Measurements from ENCODE around the gene TOM1. TPM values are rescaled to one million over a fixed set of nuclear protein-coding genes. Genes with fewer than 3 reads are reported as not detected.
"Not testable (repeated sequence)": the region's sequence is repeated elsewhere in the genome, so short reads cannot be mapped to it uniquely, and the experiment has no call there.

TOM1 gene
- total RNA-seq, 1 donor from 2014 or later, result 120 TPM

- no peak overlapping the region for H3K27ac ChIP-seq
- no peak for DNase-seq (ENCODE audit: extremely low spot score in 2 of 2)
- no peak overlapping the region for H3K4me3 ChIP-seq
- H3K36me3 ChIP-seq, result no peaks in the 10 kb centered on the region
- no peaks in the 10 kb centered on the region for H3K4me1 ChIP-seq
- intact Hi-C loops (cut with DNase I), result no loop called here
- H3K9me3 ChIP-seq, result no peaks in the 10 kb centered on the region
- no peaks in the 10 kb centered on the region for H3K27me3 ChIP-seq
- no peak for TF ChIP-seq CTCF (IDR thresholded peaks at IDR 0.05)
- no peak for TF ChIP-seq POLR2AphosphoS5 (IDR thresholded peaks at IDR 0.05; ENCODE audit: insufficient read depth in 1 of 2, low read depth in 1 of 2)
These were observed 61.4 kb downstream of the TOM1 start for GRCh38 chr22:35361001-35361558.

DNA sequence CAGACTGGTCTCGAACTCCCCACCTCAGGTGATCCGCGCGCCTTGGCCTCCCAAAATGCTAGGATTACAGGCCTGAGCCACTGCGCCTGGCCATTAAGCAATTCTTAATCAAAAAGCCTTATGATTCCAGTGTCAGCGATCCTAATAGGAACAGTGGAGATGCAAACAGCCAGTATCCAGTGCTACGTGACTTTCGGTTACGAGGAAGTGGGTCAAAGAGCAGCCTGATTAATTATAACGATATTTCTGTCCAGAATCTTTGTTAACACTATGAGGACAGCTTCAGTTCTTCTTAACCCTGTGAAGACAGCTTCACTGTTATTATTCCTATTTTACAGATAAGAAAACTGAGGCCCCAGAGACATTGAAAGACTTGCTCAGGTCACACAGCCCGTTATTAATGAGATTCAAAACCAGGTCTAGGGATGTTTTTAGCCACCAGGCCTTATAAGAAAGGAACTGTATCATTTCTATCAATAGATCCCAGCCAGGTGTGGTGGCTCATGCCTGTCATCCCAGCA is 63.9 kb downstream of the TOM1 start:
- intact Hi-C loops (cut with DNase I), result no loop called here
- Histone ChIP-seq H3K27ac (no peak overlapping the region), H3K9me3 (no peaks in the 10 kb centered on the region), H3K4me3 (no peak overlapping the region), H3K36me3 (no peaks in the 10 kb centered on the region), H3K27me3 (no peaks in the 10 kb centered on the region), H3K4me1 (no peaks in the 10 kb centered on the region)
- TF ChIP-seq CTCF (IDR thresholded peaks at IDR 0.05), result no peak
- TF ChIP-seq POLR2AphosphoS5 (IDR thresholded peaks at IDR 0.05; ENCODE audit: insufficient read depth in 1 of 2, low read depth in 1 of 2), result no peak
- no peak for TF ChIP-seq POLR2A (IDR thresholded peaks at IDR 0.05)
- DNase-seq (ENCODE audit: extremely low spot score in 2 of 2), result no peak

GRCh38 chr22:35364230-35364629 is 64.5 kb downstream of the TOM1 start:
- H3K27ac ChIP-seq; H3K4me1 ChIP-seq; DNase-seq (ENCODE audit: extremely low spot score in 2 of 2); H3K4me3 ChIP-seq; H3K9me3 ChIP-seq; intact Hi-C loops (cut with DNase I); H3K27me3 ChIP-seq; H3K36me3 ChIP-seq: not testable (repeated sequence)

- Histone ChIP-seq H3K27ac (no peak overlapping the region), H3K9me3 (no peaks in the 10 kb centered on the region)
- intact Hi-C loops (cut with DNase I), result no loop called here
These were observed 67.7 kb downstream of the TOM1 start for GRCh38 chr22:35367331-35367886.

GRCh38 chr22:35368386-35368785 is 68.7 kb downstream of the TOM1 start:
- no peak for TF ChIP-seq CTCF (IDR thresholded peaks at IDR 0.05)
- TF ChIP-seq POLR2AphosphoS5 (IDR thresholded peaks at IDR 0.05; ENCODE audit: insufficient read depth in 1 of 2, low read depth in 1 of 2), result no peak
- TF ChIP-seq POLR2A (IDR thresholded peaks at IDR 0.05), result no peak
- H3K27ac ChIP-seq, result no peak overlapping the region
- no peak for DNase-seq (ENCODE audit: extremely low spot score in 2 of 2)
- peaks cover 11% of the 10 kb centered on the region for H3K4me1 ChIP-seq
- H3K9me3 ChIP-seq, result no peaks in the 10 kb centered on the region
- H3K36me3 ChIP-seq, result no peaks in the 10 kb centered on the region
- intact Hi-C loops (cut with DNase I), result no loop called here
- H3K27me3 ChIP-seq, result no peaks in the 10 kb centered on the region
- H3K4me3 ChIP-seq, result no peak overlapping the region

More at GRCh38 chr22:35367331-35367886, 67.7 kb downstream of the TOM1 start:
- peaks cover 9% of the 10 kb centered on the region for H3K4me1 ChIP-seq
- TF ChIP-seq CTCF (IDR thresholded peaks at IDR 0.05), result no peak
- TF ChIP-seq POLR2A (IDR thresholded peaks at IDR 0.05), result no peak
- no peak for TF ChIP-seq POLR2AphosphoS5 (IDR thresholded peaks at IDR 0.05; ENCODE audit: insufficient read depth in 1 of 2, low read depth in 1 of 2)
- H3K4me3 ChIP-seq, result no peak overlapping the region
- DNase-seq (ENCODE audit: extremely low spot score in 2 of 2), result no peak
- no peaks in the 10 kb centered on the region for H3K36me3 ChIP-seq
- no peaks in the 10 kb centered on the region for H3K27me3 ChIP-seq
